ENCODE measurements around the gene PEMT. TPM values are rescaled to one million over a fixed set of nuclear protein-coding genes. Genes with fewer than 3 reads are reported as not detected.

The PEMT gene
- total and polyA plus RNA-seq, 2 of the 8 experiments (the other 6 are each of a cell fraction or from before 2014, with no cell fraction given) = 42.0 to 118 TPM

GRCh38 chr17:17570140-17570797 lies 21.2 kb downstream of the PEMT start:
- Histone ChIP-seq H3K56ac (replicated peaks; ENCODE audit: insufficient read length, low read depth, low read length) (no peak overlapping the region), H3K4me1 (replicated peaks in 1 of 4; ENCODE audit: control insufficient read depth in 3 of 4, insufficient read depth in 4 of 4, low read length in 3 of 4) (peaks cover 0 to 5% (median 2%) of the 10 kb centered on the region in 4 experiments; a peak in 4 of 7 replicates), H4K5ac (ENCODE audit: insufficient read length, low read depth, low read length) (no peak overlapping the region), H3K4me3 (ENCODE audit: extremely low read depth in 1 of 4, insufficient read depth in 2 of 4, low read depth in 3 of 4, low read length in 4 of 4) (no peak overlapping the region), H3K27ac (ENCODE audit: low read depth, low read length) (no peak overlapping the region), H3K23me2 (ENCODE audit: low read depth, low read length) (no peaks in the 10 kb centered on the region), H3K79me1 (ENCODE audit: low read depth, low read length) (peaks cover 5% of the 10 kb centered on the region), H2BK20ac (ENCODE audit: low read length) (no peak overlapping the region), H4K91ac (replicated peaks; ENCODE audit: insufficient read length, low read length) (no peak overlapping the region), H2BK120ac (replicated peaks; ENCODE audit: low read depth, low read length) (no peak overlapping the region), H2BK5ac (ENCODE audit: low read depth, low read length) (no peak overlapping the region), H3K4me2 (ENCODE audit: insufficient read depth in 1 of 2, low read depth in 2 of 2, low read length in 2 of 2) (no peak overlapping the region), H3K27me3 (replicated peaks in 1 of 4; ENCODE audit: control insufficient read depth in 3 of 4, extremely low read depth in 1 of 4, insufficient read depth in 3 of 4, low read length in 3 of 4) (no peaks in the 10 kb centered on the region), H2BK12ac (ENCODE audit: low read depth, low read length) (no peak overlapping the region), H3K9me3 (ENCODE audit: insufficient read depth in 2 of 2, low read depth in 1 of 2, low read length in 1 of 2) (no peaks in the 10 kb centered on the region), H3K23ac (ENCODE audit: insufficient read length) (no peak overlapping the region), H3K14ac (ENCODE audit: insufficient read length) (no peak overlapping the region), H2BK15ac (ENCODE audit: low read length) (no peak overlapping the region), H3K36me3 (ENCODE audit: control insufficient read depth in 2 of 4, insufficient read depth in 4 of 4, low read length in 3 of 4) (no peaks in the 10 kb centered on the region), H2AK5ac (ENCODE audit: low read depth, low read length) (no peak overlapping the region), H3K18ac (ENCODE audit: extremely low read depth, low read length) (no peak overlapping the region), H2AFZ (ENCODE audit: low read length) (no peak overlapping the region), H3K9ac (replicated peaks in 1 of 4; ENCODE audit: extremely low read depth in 1 of 4, low read depth in 3 of 4, low read length in 3 of 4) (no peak overlapping the region), H3K79me2 (ENCODE audit: control insufficient read depth in 1 of 2, insufficient read depth in 2 of 2, low read length in 2 of 2) (no peaks in the 10 kb centered on the region), H4K20me1 (replicated peaks in 1 of 2; ENCODE audit: control insufficient read depth in 1 of 2, insufficient read depth in 2 of 2, low read length in 2 of 2) (peaks cover 2% of the 10 kb centered on the region in 2 experiments), H3K4ac (replicated peaks; ENCODE audit: insufficient read length, low read depth, low read length) (no peak overlapping the region), H4K8ac (ENCODE audit: extremely low read depth, insufficient read depth, low read length) (no peak overlapping the region)
- ChIA-PET CTCF (ENCODE audit: partially characterized antibody) (interaction anchor here (0.8 to 9.7 kb wide), 27 partner anchors 9 to 219 kb away, joined by 3 to 81 read pairs (median 14); partner anchors contain the start of gene RASD1), POLR2A (ENCODE audit: partially characterized antibody) (interaction anchor here (0.8 to 5.1 kb wide), 3 partner anchors 12 to 80 kb away, joined by 3 to 25 read pairs (median 5); partner anchors contain the start of gene RASD1)
- 85% methylated on average over 7 of the region's 7 CpGs; no CpG with 5 or more reads in 1 of the 2 experiments for WGBS, 2 experiments (ENCODE audit: extremely low coverage in 1 of 2, insufficient coverage in 1 of 2, insufficient read length in 1 of 2, insufficient replicate concordance in 2 of 2, low coverage in 1 of 2, low lambda C conversion rate in 2 of 2, missing lambda C conversion rate in 1 of 2)
- no peak for FAIRE-seq
- TF ChIP-seq CTCF (IDR thresholded peaks at IDR 0.05; ENCODE audit: control extremely low read depth in 1 of 3, insufficient read depth in 1 of 3, low read depth in 1 of 3, low read length in 3 of 3) = peak; percentile 64 to 70 (median 68)
- peak; percentile 76 to 83 for TF ChIP-seq RAD21 (IDR thresholded peaks at IDR 0.05 in 1 of 2, conservative IDR thresholded peaks at IDR 0.05 in 1 of 2; ENCODE audit: low read depth in 2 of 2, low read length in 2 of 2)
- no peak for TF ChIP-seq CEBPB (IDR thresholded peaks at IDR 0.05; ENCODE audit: low read depth, low read length)
- no peak for TF ChIP-seq NRF1 (IDR thresholded peaks at IDR 0.05; ENCODE audit: low read depth, low read length)
- peak; percentile 33; the same call in 1 of the 2 replicates for TF ChIP-seq YY1 (IDR thresholded peaks at IDR 0.05; ENCODE audit: low read depth, low read length)
- peak in 1 of 2 experiments; percentile 58 for DNase-seq (ENCODE audit: low read depth in 1 of 2, low spot score in 2 of 2)

Measured in H1 (cell line).